HepG2 (cell line): ENCODE measurements around the gene OTUD1. TPM values are rescaled to one million over a fixed set of nuclear protein-coding genes. Genes with fewer than 3 reads are reported as not detected.

Source experiments
- AGO2 ChIP-seq: fragments of 200-400 bp; formaldehyde crosslinking; optimal IDR thresholded peaks from 2 replicates; pipeline ENCODE3; 2017; ENCODE audit warnings: mild to moderate bottlenecking, low read depth, low read length, moderate library complexity
- CEBPB ChIP-seq: IDR thresholded peaks from 2 replicates; pipeline ENCODE4 v1.6.1; 2011; ENCODE audit warnings: low read depth, low read length, improper control_type of control experiment, borderline replicate concordance
- RELA ChIP-seq: sonication (generic); formaldehyde crosslinking; IDR thresholded peaks from 2 replicates; pipeline ENCODE4 v1.4.0; 2020; ENCODE audit warnings: missing genetic modification reagents
- SP5 ChIP-seq: IDR thresholded peaks from 2 replicates; pipeline ENCODE4 v1.6.1; 2016; ENCODE audit warnings: low read depth, borderline replicate concordance
- ZBTB21 ChIP-seq: sonication (generic); formaldehyde crosslinking; IDR thresholded peaks from 2 replicates; pipeline ENCODE4 v1.4.0; 2020; ENCODE audit warnings: missing genetic modification reagents
- ZNF20 ChIP-seq: sonication (generic); formaldehyde crosslinking; IDR thresholded peaks from 2 replicates; pipeline ENCODE4 v1.4.0; 2020; ENCODE audit warnings: mild to moderate bottlenecking, moderate library complexity, missing genetic modification reagents
- ZNF253 ChIP-seq: sonication (generic); formaldehyde crosslinking; IDR thresholded peaks from 2 replicates; pipeline ENCODE4 v1.8.0; 2022; ENCODE audit warnings: mild to moderate bottlenecking, missing genetic modification reagents, borderline replicate concordance
- ZNF766 ChIP-seq: sonication (generic); formaldehyde crosslinking; IDR thresholded peaks from 2 replicates; pipeline ENCODE4 v1.5.0; 2020; ENCODE audit warnings: missing genetic modification reagents, borderline replicate concordance
- ZNF775 ChIP-seq: sonication (generic); formaldehyde crosslinking; IDR thresholded peaks from 2 replicates; pipeline ENCODE4 v1.4.0; 2020; ENCODE audit warnings: missing genetic modification reagents, mild to moderate bottlenecking, moderate library complexity, borderline replicate concordance
- polyA plus RNA-seq, 8 experiments: library from polyadenylated mRNA; depleted of rRNA in 3 of 8; stranded (reverse) in 7 of 8; unstranded in 1 of 8; fragments of >200 nt; fragmentation: Illumina TruSeq in 4 of 8; extraction: Trizol in 4 of 8; gene quantifications; 2 replicates each; pipeline versions ENCODE4 v1.2.1 to v1.2.3, GENCODE V29; 2011 to 2016; ENCODE audit warnings: low read depth in 4 of 8, missing spikeins in 1 of 8, mixed read lengths in 1 of 8; ENCODE audit not compliant: insufficient read depth in 1 of 8
- total RNA-seq, 5 experiments: library from RNA; depleted of rRNA; stranded (reverse); fragments of >200 nt; fragmentation: Illumina TruSeq; extraction: Trizol; gene quantifications; 2 replicates each; pipeline ENCODE4 v1.2.3, GENCODE V29; 2016; ENCODE audit warnings: low read depth in 1 of 5
- TF ChIP-seq, protein P1 (sequence below): sonication (generic); formaldehyde crosslinking; IDR thresholded peaks from 2 replicates; pipeline ENCODE4 v1.5.0; 2020; ENCODE audit warnings: missing genetic modification reagents
- TF ChIP-seq, protein P2 (sequence below): IDR thresholded peaks from 2 replicates; pipeline ENCODE4 v1.6.1; 2018; ENCODE audit warnings: missing genetic modification reagents
- TF ChIP-seq, protein P3 (sequence below): sonication (generic); formaldehyde crosslinking; IDR thresholded peaks from 2 replicates; pipeline ENCODE4 v1.4.0; 2020; ENCODE audit warnings: mild to moderate bottlenecking, missing genetic modification reagents, borderline replicate concordance
- TF ChIP-seq, protein P4 (sequence below): sonication (generic); formaldehyde crosslinking; IDR thresholded peaks from 2 replicates; pipeline ENCODE4 v1.9.0; 2021; ENCODE audit warnings: missing genetic modification reagents, mild to moderate bottlenecking, borderline replicate concordance
- TF ChIP-seq, protein P5 (sequence below): sonication (generic); formaldehyde crosslinking; IDR thresholded peaks from 2 replicates; pipeline ENCODE4 v1.4.0; 2020; ENCODE audit warnings: missing genetic modification reagents
- TF ChIP-seq, protein P6 (sequence below), 2 experiments: fragments of 450-650 bp in 1 of 2; sonication (generic) in 1 of 2; formaldehyde crosslinking; IDR thresholded peaks; 2 replicates each; pipeline versions ENCODE4 v1.5.0 to v1.8.0; 2020 to 2022; ENCODE audit warnings: mild to moderate bottlenecking in 1 of 2, missing genetic modification reagents in 1 of 2
- TF ChIP-seq, protein P7 (sequence below): sonication (generic); formaldehyde crosslinking; IDR thresholded peaks from 2 replicates; pipeline ENCODE4 v1.4.0; 2020; ENCODE audit warnings: missing genetic modification reagents; ENCODE audit errors: not compliant biosample characterization
- TF ChIP-seq, protein P8 (sequence below): sonication (generic); formaldehyde crosslinking; IDR thresholded peaks from 2 replicates; pipeline ENCODE4 v1.8.1; 2023; ENCODE audit warnings: missing genetic modification reagents, inconsistent platforms, borderline replicate concordance

The OTUD1 gene
- total and polyA plus RNA-seq, 2 of the 13 experiments (the other 11 are each of a cell fraction or from before 2014, with no cell fraction given): 1.2 to 1.4 TPM

DNA sequence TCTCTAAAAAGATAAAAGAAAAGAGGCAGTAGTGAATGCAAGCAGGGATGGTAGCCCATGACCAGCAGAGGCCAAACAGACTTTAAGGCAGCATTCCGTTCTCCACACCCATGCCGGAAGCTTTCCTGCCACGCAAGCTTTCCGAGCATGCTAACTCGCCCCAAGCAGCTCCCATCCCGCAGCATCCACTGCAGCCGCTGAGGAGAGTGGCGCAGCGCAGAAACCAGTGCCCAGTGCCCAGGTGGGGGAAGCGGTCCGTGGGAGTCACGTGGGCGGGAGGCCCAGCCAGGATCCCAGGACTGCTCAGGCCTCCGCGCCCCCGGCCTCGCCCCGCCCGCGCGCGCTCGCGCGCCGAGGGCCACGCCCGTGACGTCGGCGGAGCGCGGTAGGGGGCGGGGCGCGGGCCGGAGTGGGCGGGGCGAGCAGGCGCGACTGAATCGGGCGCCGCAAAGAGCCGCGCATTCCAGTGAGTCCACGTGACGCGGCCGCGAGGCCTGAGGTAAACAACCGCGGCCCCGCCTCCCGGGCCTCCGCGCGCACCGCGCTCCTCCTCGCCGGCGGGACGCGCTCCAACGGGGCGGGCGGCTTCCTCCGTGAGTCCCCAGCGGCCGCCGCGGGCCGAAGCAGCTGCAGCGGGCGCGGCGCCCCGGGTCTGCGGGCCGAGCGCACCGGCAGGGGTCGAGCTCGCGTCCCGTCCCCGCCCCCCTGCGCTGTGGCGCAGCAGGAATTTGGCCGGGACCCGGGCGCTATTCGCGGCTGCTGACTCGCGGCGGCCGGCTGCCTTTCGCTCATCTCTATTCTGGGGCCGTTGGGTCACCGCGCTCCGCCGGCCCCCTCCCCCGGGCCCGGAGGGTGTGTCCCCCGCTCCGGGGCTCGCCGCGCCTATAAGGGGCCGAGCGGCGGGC is at the start of gene OTUD1 (continued):
- TF ChIP-seq, protein P1, sequence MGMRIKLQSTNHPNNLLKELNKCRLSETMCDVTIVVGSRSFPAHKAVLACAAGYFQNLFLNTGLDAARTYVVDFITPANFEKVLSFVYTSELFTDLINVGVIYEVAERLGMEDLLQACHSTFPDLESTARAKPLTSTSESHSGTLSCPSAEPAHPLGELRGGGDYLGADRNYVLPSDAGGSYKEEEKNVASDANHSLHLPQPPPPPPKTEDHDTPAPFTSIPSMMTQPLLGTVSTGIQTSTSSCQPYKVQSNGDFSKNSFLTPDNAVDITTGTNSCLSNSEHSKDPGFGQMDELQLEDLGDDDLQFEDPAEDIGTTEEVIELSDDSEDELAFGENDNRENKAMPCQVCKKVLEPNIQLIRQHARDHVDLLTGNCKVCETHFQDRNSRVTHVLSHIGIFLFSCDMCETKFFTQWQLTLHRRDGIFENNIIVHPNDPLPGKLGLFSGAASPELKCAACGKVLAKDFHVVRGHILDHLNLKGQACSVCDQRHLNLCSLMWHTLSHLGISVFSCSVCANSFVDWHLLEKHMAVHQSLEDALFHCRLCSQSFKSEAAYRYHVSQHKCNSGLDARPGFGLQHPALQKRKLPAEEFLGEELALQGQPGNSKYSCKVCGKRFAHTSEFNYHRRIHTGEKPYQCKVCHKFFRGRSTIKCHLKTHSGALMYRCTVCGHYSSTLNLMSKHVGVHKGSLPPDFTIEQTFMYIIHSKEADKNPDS (CRISPR knock-in tag): no peak
- TF ChIP-seq CEBPB (no peak), ZNF253 (CRISPR knock-in tag) (no peak), ZNF775 (CRISPR knock-in tag) (no peak), AGO2 (no peak), ZNF20 (CRISPR knock-in tag) (no peak), ZNF766 (CRISPR knock-in tag) (no peak), SP5 (CRISPR knock-in tag) (peak; percentile 54; the same call in 1 of the 2 replicates), ZBTB21 (CRISPR knock-in tag) (no peak), RELA (CRISPR knock-in tag) (no peak)
- TF ChIP-seq, protein P2, sequence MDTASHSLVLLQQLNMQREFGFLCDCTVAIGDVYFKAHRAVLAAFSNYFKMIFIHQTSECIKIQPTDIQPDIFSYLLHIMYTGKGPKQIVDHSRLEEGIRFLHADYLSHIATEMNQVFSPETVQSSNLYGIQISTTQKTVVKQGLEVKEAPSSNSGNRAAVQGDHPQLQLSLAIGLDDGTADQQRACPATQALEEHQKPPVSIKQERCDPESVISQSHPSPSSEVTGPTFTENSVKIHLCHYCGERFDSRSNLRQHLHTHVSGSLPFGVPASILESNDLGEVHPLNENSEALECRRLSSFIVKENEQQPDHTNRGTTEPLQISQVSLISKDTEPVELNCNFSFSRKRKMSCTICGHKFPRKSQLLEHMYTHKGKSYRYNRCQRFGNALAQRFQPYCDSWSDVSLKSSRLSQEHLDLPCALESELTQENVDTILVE: no peak
- TF ChIP-seq, protein P3, sequence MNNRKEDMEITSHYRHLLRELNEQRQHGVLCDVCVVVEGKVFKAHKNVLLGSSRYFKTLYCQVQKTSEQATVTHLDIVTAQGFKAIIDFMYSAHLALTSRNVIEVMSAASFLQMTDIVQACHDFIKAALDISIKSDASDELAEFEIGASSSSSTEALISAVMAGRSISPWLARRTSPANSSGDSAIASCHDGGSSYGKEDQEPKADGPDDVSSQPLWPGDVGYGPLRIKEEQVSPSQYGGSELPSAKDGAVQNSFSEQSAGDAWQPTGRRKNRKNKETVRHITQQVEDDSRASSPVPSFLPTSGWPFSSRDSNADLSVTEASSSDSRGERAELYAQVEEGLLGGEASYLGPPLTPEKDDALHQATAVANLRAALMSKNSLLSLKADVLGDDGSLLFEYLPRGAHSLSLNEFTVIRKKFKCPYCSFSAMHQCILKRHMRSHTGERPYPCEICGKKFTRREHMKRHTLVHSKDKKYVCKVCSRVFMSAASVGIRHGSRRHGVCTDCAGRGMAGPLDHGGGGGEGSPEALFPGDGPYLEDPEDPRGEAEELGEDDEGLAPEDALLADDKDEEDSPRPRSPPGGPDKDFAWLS: no peak
- TF ChIP-seq, protein P4, sequence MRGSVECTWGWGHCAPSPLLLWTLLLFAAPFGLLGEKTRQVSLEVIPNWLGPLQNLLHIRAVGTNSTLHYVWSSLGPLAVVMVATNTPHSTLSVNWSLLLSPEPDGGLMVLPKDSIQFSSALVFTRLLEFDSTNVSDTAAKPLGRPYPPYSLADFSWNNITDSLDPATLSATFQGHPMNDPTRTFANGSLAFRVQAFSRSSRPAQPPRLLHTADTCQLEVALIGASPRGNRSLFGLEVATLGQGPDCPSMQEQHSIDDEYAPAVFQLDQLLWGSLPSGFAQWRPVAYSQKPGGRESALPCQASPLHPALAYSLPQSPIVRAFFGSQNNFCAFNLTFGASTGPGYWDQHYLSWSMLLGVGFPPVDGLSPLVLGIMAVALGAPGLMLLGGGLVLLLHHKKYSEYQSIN (CRISPR knock-in tag): no peak
- TF ChIP-seq, protein P5, sequence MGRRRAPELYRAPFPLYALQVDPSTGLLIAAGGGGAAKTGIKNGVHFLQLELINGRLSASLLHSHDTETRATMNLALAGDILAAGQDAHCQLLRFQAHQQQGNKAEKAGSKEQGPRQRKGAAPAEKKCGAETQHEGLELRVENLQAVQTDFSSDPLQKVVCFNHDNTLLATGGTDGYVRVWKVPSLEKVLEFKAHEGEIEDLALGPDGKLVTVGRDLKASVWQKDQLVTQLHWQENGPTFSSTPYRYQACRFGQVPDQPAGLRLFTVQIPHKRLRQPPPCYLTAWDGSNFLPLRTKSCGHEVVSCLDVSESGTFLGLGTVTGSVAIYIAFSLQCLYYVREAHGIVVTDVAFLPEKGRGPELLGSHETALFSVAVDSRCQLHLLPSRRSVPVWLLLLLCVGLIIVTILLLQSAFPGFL (CRISPR knock-in tag): no peak
- TF ChIP-seq, protein P6, sequence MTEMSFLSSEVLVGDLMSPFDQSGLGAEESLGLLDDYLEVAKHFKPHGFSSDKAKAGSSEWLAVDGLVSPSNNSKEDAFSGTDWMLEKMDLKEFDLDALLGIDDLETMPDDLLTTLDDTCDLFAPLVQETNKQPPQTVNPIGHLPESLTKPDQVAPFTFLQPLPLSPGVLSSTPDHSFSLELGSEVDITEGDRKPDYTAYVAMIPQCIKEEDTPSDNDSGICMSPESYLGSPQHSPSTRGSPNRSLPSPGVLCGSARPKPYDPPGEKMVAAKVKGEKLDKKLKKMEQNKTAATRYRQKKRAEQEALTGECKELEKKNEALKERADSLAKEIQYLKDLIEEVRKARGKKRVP (CRISPR knock-in tag; IDR thresholded peaks at IDR 0.05): no peak
- TF ChIP-seq, protein P7, sequence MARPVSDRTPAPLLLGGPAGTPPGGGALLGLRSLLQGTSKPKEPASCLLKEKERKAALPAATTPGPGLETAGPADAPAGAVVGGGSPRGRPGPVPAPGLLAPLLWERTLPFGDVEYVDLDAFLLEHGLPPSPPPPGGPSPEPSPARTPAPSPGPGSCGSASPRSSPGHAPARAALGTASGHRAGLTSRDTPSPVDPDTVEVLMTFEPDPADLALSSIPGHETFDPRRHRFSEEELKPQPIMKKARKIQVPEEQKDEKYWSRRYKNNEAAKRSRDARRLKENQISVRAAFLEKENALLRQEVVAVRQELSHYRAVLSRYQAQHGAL (CRISPR knock-in tag): no peak
- TF ChIP-seq, protein P8, sequence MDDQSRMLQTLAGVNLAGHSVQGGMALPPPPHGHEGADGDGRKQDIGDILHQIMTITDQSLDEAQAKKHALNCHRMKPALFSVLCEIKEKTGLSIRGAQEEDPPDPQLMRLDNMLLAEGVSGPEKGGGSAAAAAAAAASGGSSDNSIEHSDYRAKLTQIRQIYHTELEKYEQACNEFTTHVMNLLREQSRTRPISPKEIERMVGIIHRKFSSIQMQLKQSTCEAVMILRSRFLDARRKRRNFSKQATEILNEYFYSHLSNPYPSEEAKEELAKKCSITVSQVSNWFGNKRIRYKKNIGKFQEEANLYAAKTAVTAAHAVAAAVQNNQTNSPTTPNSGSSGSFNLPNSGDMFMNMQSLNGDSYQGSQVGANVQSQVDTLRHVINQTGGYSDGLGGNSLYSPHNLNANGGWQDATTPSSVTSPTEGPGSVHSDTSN (CRISPR knock-in tag): no peak
